Keratinocyte (primary cell): ENCODE data around the gene RRAD. TPM values are rescaled to one million over a fixed set of nuclear protein-coding genes. Genes with fewer than 3 reads are reported as not detected.

Experiments used
- DNase-seq: peaks from one replicate; pipeline ENCODE4 v3.0.0-alpha.2; 2011; ENCODE audit warnings: low read depth, missing footprints, low spot score
- FAIRE-seq: peaks from 2 replicates; lab custom pipeline; 2011; peaks lifted over from hg19 to GRCh38; lab: Jason Lieb, UNC
- H2AFZ ChIP-seq: 2 replicates; pipeline ENCODE4 v1.6.0; 2012; ENCODE audit warnings: low read length, control low read depth, inconsistent platforms; ENCODE audit not compliant: control insufficient read depth
- H3K27ac ChIP-seq: 2 replicates; pipeline ENCODE4 v1.5.1; 2011; ENCODE audit warnings: low read length; ENCODE audit not compliant: control insufficient read depth, insufficient read depth
- H3K27me3 ChIP-seq: 3 replicates; pipeline ENCODE4 v1.6.0; 2011; ENCODE audit warnings: low read length; ENCODE audit not compliant: control insufficient read depth, insufficient read depth; ENCODE audit errors: extremely low read depth
- H3K36me3 ChIP-seq, 2 experiments: 2 replicates in 1 of 2; 3 replicates in 1 of 2; pipeline ENCODE4 v1.5.1; 2011; ENCODE audit warnings: low read length in 2 of 2, mild to moderate bottlenecking in 1 of 2; ENCODE audit not compliant: control insufficient read depth in 2 of 2, insufficient read depth in 2 of 2; ENCODE audit errors: extremely low read depth in 1 of 2
- H3K4me1 ChIP-seq: 3 replicates; pipeline ENCODE4 v1.5.1; 2011; ENCODE audit warnings: low read length; ENCODE audit not compliant: control insufficient read depth, insufficient read depth; ENCODE audit errors: extremely low read depth
- H3K4me2 ChIP-seq: 3 replicates; pipeline ENCODE4 v1.6.0; 2011; ENCODE audit warnings: low read depth, low read length; ENCODE audit not compliant: control insufficient read depth, insufficient read depth; ENCODE audit errors: extremely low read depth
- H3K4me3 ChIP-seq, 3 experiments: fragments of 200-600 bp in 1 of 3; sonication (generic) in 1 of 3; 2 replicates in 2 of 3; 3 replicates in 1 of 3; pipeline ENCODE4 v1.5.1; 2011 to 2016; ENCODE audit warnings: low read length in 3 of 3, mild to moderate bottlenecking in 3 of 3, control low read depth in 2 of 3, inconsistent platforms in 1 of 3, low read depth in 1 of 3, mixed read lengths in 1 of 3, mixed run types in 1 of 3, moderate library complexity in 1 of 3; ENCODE audit not compliant: control insufficient read depth in 2 of 3, insufficient read depth in 2 of 3; ENCODE audit errors: extremely low read depth in 1 of 3
- H3K79me2 ChIP-seq: 2 replicates; pipeline ENCODE4 v1.6.0; 2012; ENCODE audit warnings: low read length; ENCODE audit not compliant: control insufficient read depth, insufficient read depth
- H3K9ac ChIP-seq: 3 replicates; pipeline ENCODE4 v1.6.0; 2011; ENCODE audit warnings: low read length; ENCODE audit not compliant: control insufficient read depth, insufficient read depth; ENCODE audit errors: extremely low read depth
- H3K9me1 ChIP-seq: 3 replicates; pipeline ENCODE4 v1.6.0; 2011; ENCODE audit warnings: low read length; ENCODE audit not compliant: control insufficient read depth, insufficient read depth; ENCODE audit errors: extremely low read depth
- H3K9me3 ChIP-seq: 2 replicates; pipeline ENCODE4 v1.5.1; 2012; ENCODE audit warnings: low read depth, low read length; ENCODE audit not compliant: control insufficient read depth
- H4K20me1 ChIP-seq: 3 replicates; pipeline ENCODE4 v1.6.0; 2011; ENCODE audit warnings: low read length; ENCODE audit not compliant: control insufficient read depth, insufficient read depth; ENCODE audit errors: extremely low read depth
- EZH2 ChIP-seq: IDR thresholded peaks from one replicate; pipeline ENCODE4 v1.6.1; 2012; ENCODE audit warnings: inconsistent platforms, mild to moderate bottlenecking, low read length, moderate library complexity
- dilution Hi-C: fragments of 300-500 bp; cut with MboI; formaldehyde crosslinking; loops from one replicate; pipeline ENCODE4 v1.7.0; 2020; ENCODE audit warnings: low sequenced_read_pairs; ENCODE audit not compliant: extremely low pct_ligation_motif_present
- polyA plus RNA-seq, 5 experiments: library from polyadenylated mRNA; depleted of rRNA in 3 of 5; stranded (reverse) in 3 of 5; stranded (forward) in 1 of 5; unstranded in 1 of 5; fragments of >200 nt; gene quantifications; 1 replicate in 1 of 5; 2 replicates in 3 of 5; 3 replicates in 1 of 5; pipeline versions ENCODE4 v1.2.1 to v1.2.3, GENCODE V29; 2011 to 2012; ENCODE audit warnings: missing spikeins in 2 of 5, low read depth in 1 of 5, low replicate concordance in 1 of 5
- TF ChIP-seq, protein P1 (sequence below), 3 experiments: IDR thresholded peaks in 1 of 3; conservative IDR thresholded peaks in 1 of 3; optimal IDR thresholded peaks in 1 of 3; 2 replicates in 2 of 3; 3 replicates in 1 of 3; pipeline versions ENCODE3 to v1.5.1; 2011; ENCODE audit warnings: low read length in 3 of 3, mild to moderate bottlenecking in 3 of 3, moderate library complexity in 2 of 3, control low read depth in 1 of 3, inconsistent platforms in 1 of 3; ENCODE audit not compliant: insufficient read depth in 2 of 3; ENCODE audit errors: extremely low read depth in 1 of 3

RRAD gene
- polyA plus RNA-seq, 1 donor (not counting 4 experiments of a cell fraction or from before 2014, with no cell fraction given) = 2.7 TPM

DNA sequence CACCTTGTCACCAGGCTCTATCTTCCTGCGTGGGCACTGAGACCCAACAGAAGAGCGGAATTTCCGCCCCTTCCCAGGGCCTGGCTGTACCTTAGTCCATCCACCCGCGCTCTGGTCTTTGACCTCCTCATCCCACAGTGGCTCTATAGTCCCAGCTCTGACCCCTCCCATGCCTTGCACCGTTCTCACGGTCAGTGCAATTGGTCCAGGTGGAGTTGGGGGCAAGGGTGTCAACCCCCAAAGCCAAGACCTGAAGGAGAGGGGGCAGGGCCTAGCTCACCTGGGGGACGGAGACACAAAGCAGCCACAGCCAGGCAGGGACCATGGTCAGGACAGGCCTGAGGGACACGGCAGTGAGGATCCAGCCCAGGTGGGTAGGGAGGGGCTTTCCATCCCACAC, 7.6 kb downstream of the RRAD start:
- H3K4me1 ChIP-seq = peaks cover 3% of the 10 kb centered on the region
- TF ChIP-seq EZH2 = no peak
- TF ChIP-seq, protein P1, sequence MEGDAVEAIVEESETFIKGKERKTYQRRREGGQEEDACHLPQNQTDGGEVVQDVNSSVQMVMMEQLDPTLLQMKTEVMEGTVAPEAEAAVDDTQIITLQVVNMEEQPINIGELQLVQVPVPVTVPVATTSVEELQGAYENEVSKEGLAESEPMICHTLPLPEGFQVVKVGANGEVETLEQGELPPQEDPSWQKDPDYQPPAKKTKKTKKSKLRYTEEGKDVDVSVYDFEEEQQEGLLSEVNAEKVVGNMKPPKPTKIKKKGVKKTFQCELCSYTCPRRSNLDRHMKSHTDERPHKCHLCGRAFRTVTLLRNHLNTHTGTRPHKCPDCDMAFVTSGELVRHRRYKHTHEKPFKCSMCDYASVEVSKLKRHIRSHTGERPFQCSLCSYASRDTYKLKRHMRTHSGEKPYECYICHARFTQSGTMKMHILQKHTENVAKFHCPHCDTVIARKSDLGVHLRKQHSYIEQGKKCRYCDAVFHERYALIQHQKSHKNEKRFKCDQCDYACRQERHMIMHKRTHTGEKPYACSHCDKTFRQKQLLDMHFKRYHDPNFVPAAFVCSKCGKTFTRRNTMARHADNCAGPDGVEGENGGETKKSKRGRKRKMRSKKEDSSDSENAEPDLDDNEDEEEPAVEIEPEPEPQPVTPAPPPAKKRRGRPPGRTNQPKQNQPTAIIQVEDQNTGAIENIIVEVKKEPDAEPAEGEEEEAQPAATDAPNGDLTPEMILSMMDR (optimal IDR thresholded peaks at IDR 0.05 in 1 of 3, IDR thresholded peaks at IDR 0.05 in 1 of 3, conservative IDR thresholded peaks at IDR 0.05 in 1 of 3; ENCODE audit: extremely low read depth in 1 of 3, insufficient read depth in 2 of 3, low read length in 3 of 3) = no peak
- no peak overlapping the region for H3K27ac ChIP-seq
- H3K9ac ChIP-seq = no peak overlapping the region
- H3K79me2 ChIP-seq = no peaks in the 10 kb centered on the region
- peaks cover 13% of the 10 kb centered on the region for H3K27me3 ChIP-seq
- no peaks in the 10 kb centered on the region for H3K9me1 ChIP-seq
- dilution Hi-C loops = no loop called here
- no peaks in the 10 kb centered on the region for H3K36me3 ChIP-seq
- FAIRE-seq (no peak), DNase-seq (no peak)
- H3K9me3 ChIP-seq = no peaks in the 10 kb centered on the region
- H3K4me3 ChIP-seq = no peak overlapping the region
- no peaks in the 10 kb centered on the region for H4K20me1 ChIP-seq
- no peak overlapping the region for H2AFZ ChIP-seq
- no peak overlapping the region for H3K4me2 ChIP-seq

DNA sequence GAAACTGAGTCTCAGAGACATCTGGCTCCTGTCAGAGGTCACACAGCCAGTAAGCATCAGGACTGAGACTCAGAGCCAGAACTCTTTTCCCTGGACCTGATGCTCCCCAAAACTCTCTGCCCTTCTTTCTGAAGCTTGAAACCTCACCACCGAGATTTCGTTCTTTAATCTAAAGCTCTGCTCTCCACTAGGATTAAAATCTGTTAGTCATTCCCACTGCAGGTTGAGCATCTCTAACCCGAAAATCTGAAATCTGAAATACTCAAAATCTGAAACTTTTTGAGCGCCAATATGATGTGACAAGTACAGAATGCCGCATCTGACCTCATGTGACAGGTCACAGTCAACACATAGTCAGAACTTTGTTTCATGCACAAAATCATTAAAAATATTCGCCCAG, 8.8 kb downstream of the RRAD start:
- FAIRE-seq (no peak), DNase-seq (no peak)
- no peak overlapping the region for H3K4me3 ChIP-seq
- no peak overlapping the region for H3K4me2 ChIP-seq
- H3K4me1 ChIP-seq = peaks cover 5% of the 10 kb centered on the region
- H3K27ac ChIP-seq = no peak overlapping the region
- no peaks in the 10 kb centered on the region for H3K9me3 ChIP-seq
- no peaks in the 10 kb centered on the region for H3K9me1 ChIP-seq
- dilution Hi-C loops = no loop called here
- no peaks in the 10 kb centered on the region for H3K36me3 ChIP-seq
- no peak overlapping the region for H3K9ac ChIP-seq
- H4K20me1 ChIP-seq = no peaks in the 10 kb centered on the region
- peaks cover 8% of the 10 kb centered on the region for H3K27me3 ChIP-seq
- TF ChIP-seq EZH2 = no peak
- no peak overlapping the region for H2AFZ ChIP-seq
- H3K79me2 ChIP-seq = no peaks in the 10 kb centered on the region

DNA sequence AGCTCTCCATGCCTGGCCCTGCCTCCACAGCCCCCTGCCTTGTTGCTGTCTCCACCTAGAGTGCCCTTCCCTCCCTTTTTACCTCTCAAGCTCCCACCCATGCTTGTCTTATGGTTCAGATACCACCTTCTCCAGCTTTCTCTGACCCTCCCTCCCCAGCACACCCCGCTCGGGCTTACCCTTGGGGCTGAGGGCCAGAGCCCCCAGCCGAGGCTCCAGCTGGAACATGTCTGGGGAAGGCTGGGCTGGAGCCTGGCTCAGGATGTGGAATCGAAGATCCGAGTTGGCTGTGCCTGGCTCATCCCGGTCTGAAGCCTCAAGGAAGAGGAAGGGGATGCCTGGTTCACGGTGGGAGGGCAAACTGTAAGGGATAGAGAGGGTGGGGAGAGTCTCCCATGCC, 10.3 kb downstream of the RRAD start:
- H3K9me3 ChIP-seq = no peaks in the 10 kb centered on the region
- TF ChIP-seq EZH2 = no peak
- TF ChIP-seq, protein P1 (optimal IDR thresholded peaks at IDR 0.05 in 1 of 3, IDR thresholded peaks at IDR 0.05 in 1 of 3, conservative IDR thresholded peaks at IDR 0.05 in 1 of 3; ENCODE audit: extremely low read depth in 1 of 3, insufficient read depth in 2 of 3, low read length in 3 of 3) = no peak
- H4K20me1 ChIP-seq = no peaks in the 10 kb centered on the region
- H3K9ac ChIP-seq = no peak overlapping the region
- H3K36me3 ChIP-seq = no peaks in the 10 kb centered on the region
- peaks cover 16% of the 10 kb centered on the region for H3K4me1 ChIP-seq
- FAIRE-seq (no peak), DNase-seq (no peak)
- H3K27ac ChIP-seq = no peak overlapping the region
- H3K79me2 ChIP-seq = no peaks in the 10 kb centered on the region
- H3K9me1 ChIP-seq = no peaks in the 10 kb centered on the region
- H2AFZ ChIP-seq = no peak overlapping the region
- no peak overlapping the region for H3K4me3 ChIP-seq
- no peaks in the 10 kb centered on the region for H3K27me3 ChIP-seq
- dilution Hi-C loops = no loop called here
- H3K4me2 ChIP-seq = no peak overlapping the region
